Germinal center (tissue), 1 donor: ENCODE data around the gene NABP2.
A peak's percentile ranks its signal among the peaks of the same experiment; 100 is the strongest.
"Not testable (repeated sequence)": the region's sequence is repeated elsewhere in the genome, so short reads cannot be mapped to it uniquely, and the experiment has no call there.

Experiments
- DNase-seq: peaks from one replicate; pipeline ENCODE4 v3.0.0; 2012; ENCODE audit warnings: mixed read lengths, low spot score

Gene NABP2

DNA sequence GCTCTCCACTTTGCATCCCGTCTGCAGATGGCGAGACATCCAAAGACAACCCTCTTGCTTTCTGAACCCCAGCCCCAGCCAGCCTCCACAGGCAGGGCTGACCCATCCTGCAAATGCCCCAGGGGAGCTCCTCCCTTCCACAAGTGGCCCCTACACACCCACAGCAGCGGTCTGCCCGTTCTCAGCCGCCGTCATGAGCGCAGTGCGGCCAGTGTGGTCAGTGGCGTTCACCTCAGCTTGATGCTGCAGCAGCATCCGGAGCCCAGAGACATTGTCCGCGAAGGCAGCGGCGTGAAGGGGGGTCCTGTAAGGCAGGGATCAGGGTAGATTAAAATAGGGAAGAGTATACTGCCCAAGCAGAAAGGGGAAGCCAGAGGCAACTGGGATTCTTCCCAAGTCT lies 20.4 kb downstream of the NABP2 start:
- DNase-seq, result no peak

DNA sequence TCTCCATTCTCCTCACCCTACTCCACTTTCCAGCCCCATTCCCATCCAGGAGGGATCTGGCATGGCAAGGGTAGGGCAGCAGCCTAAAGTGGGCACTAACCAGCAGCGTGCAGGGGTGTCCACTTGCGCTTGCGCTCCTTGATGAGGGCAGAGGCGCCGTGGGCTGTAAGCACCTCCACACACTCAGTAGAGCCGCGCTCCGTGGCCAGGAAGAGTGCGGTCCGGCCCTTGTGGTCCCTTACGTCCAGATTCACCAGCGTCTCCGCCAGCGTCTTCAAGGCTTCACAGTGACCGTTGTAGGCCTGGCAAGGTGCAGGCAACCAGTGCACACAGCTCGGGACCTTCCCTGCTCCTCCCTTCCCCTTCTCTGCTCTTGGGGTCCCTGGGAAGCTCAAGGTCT lies 23.8 kb downstream of the NABP2 start:
- no peak for DNase-seq

DNA sequence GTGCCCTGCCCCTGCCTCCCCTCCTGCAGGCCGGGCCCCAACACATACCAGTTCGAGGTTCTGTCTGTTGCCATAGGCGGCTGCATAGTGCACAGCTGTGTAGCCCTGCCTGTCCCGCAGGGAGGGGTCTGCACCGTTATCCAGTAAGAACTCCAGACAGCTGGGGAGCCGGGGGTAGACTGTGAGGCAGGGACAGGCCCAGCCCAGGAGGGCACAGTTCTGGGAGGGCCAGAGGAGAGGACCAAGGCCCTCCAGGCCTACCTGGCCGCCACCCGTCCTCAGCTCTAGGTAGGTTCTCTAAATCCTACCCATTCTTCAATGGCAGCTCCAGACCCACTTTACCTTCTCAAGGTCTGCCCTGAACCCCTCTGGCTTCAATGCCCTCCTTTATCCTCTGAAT lies 24.6 kb downstream of the NABP2 start:
- no peak for DNase-seq

DNA sequence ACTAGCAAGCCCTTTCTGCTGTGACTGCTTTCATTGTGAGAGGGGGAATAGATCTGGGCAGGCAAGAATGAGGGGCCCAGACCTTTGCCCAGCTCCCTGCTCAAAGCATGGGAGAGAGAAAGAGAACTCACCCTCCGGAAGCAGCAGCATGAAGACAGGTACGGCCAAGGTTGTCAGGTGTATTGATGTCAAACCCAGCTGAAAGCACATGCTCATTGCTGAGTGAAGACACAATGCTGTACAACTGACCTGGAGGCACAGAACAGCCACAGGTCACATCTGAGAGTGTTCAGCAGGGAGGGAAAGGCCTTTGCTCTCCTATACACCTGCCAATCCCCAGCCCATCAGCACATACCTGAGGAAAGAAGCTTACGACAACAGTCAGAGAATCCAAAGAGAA lies 28.5 kb downstream of the NABP2 start:
- DNase-seq, result no peak

DNA sequence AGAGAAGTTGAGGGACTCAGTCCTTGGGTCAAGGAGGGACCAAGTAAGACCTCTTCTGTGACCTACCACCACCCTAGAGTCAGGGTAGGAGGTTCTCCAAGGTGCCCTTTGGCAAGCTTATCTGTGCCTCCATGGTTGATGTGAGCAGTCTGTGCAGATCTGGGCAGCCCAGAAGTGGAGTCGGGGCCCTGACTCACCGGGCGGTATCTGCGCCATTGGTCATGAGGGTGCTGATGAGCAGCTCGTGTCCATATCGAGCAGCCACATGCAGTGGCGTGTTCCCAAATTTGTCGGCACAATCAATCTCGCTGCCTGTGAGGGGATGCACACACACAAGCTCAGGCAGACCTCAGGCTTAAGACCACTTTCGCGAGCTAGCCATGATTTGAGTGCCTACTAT lies 28.9 kb downstream of the NABP2 start:
- DNase-seq, result no peak

DNA sequence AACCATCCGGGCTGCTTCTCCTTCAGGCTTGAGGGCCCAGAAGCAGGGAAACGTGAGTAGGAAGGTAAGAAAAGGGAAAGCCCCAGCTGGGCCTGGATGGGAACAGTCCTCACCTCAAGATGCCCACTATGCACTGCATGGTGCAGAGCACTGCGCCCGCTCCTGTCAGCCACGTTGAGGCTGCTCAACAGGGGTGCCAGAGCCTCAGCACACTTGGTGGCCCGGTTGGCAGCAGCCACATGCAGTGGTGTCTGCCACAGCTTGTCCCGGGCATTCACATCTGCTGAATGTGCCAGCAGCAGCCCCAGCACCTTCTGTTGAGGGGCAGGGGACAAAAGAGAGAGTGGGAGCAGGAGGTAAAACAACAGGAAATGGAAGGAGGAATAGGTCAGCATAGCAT lies 31.5 kb downstream of the NABP2 start:
- DNase-seq, result no peak

DNA sequence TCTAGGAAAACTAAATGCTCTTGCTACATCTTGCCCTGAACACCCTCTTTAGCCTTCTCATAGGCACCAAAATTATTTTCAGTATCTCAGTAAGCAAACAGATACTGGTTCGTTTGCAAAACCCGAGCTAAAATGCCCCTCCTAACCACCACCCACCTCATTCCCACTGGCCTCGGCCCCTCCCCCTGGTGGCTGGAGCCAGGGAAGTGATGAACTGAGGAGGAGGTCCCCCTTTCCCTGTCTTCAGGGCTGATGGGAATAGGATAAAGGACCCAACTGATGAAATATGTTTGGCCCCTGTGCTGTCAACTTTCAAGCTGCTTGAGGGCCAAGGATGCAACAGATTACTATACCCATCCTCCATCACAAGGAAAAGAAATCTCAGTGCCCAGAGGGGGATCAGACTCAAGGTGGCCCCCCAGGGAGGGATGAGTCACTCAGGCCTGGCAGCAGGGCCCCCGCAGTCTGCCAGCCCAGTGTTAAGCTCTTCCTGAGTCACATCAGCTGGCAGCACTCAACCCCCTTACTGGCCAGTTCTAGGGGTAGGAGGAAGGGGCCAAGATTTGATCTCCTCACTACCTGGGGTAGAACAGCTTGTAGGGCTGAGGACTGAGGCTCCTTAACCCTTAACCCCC lies 32.3 kb downstream of the NABP2 start:
- no peak for DNase-seq

DNA sequence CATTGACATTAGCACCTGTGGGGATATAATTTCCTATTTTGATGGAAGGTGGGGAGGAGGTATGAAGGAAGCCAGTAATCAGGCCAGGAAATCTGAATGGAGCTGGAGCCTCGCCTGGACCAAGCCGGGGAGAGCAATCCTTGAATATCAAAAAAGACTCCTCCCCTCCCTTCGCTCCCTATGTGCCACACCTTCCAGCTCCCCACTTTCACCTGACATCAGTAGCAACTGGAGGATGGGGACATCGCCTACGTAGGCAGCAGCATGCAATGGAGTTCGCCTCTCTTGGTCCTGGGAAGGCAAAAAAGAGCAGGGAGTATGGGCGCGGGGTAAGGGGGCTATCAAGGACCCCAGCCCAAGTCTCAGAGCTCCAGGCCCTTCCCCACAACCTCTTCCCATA lies 32.9 kb downstream of the NABP2 start:
- DNase-seq, result no peak

DNA sequence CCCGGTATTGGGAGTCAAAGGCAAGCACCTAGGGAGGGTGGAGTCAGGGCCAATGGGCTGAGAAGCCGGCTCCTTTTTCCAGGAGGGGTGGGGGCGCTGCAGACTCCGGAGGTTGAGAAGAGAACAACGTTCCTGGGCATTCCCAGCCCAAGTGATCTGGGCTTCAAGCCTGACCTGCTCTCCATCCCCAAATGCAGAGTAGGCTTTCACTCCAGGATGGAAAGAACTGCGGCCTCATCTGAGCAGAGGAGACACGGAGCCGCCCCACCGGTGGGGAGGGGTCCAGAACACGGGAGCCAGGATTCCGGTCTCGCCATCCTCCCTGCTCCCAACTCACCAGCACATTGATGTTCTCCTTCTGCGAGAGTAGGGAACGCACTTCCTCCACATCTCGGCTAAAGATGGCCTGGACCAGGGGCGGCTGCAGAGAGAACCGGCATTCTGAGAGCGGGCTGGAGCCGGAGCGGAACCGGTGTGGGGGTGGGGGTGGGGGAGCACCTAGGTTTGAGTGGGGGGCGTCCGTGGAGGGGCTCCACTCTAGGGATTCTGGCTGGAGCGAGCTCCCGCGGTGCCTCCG lies 33.4 kb downstream of the NABP2 start:
- no peak for DNase-seq

DNA sequence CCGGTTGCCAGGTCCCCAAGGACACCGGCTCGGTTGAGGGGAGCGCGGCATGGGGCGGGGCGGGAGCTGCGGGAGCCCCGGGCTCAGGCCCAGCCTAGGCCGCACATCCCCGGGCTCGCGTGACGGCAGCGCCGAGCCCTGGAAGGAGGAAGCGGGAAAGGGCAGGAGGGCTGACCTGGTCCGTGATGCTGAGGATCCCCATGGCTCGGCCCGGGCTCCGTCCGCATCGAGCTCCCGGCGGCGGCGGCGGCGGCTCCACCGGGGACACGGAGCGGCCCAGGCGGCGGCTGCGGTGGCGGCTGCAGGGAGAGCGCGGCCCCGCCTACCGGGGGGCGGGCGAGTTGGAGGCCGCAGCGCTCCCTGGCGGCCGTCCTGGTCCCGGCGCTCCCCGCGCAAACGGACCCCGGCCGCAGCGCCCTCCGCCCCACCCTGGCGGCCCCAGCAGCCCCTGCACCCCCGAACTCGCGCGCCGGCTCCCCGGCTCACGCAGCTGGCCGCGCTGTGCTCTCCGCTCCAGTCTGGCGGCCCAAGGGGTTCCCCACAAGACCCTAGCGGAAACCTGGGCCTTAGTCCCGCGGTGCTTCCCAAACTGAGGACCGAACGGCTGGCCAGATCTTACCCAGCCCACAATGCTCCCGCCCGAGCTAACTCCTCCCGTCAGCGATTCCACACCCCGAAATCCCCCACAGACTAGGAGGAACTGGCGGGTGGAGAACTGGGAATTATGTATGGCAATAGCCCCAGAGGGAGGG lies 34.1 kb downstream of the NABP2 start, which contains the start of gene ANKRD52:
Gene ANKRD52, minus strand, starts transcription at position 317 of the 752 bp plus-strand sequence. Its CDS starts 115 bp downstream, at position 202.
- peak; percentile 94 for DNase-seq

DNA sequence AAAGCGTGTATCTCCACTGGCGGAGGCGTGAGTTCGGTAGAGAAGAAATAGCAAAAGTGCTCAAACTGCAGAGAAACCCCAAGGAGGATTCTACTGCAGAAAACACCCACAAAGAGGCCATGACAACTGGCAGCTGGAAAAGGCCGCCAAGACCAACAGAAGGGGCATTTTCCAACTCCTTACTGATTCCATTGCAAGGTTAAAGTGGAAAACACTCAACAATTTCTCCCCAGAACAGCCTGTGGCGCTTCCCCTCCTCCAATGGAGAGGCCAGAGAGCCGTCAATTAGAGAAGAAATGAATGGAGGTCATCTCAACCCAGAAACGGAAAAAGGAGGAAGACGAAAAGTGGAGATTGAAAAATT lies 34.7 kb downstream of the NABP2 start:
- DNase-seq, result no peak

DNA sequence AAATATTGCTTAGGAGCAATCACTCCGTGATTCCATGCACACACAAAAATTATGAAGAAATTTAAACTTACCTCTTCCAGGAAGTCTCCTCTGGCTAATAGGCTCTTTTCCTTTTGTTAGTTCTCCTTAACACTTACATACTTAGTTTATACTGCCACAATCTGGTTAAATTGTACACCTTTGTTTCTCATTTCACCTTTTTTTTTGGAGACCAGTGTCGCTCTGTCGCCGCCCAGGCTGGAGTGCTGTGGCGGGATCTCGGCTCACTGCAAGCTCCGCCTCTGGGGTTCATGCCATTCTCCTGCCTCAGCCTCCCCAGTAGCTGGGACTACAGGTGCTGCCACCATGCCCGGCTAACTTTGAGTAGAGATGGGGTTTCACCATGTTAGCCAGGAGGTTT lies 36.2 kb downstream of the NABP2 start:
- no peak for DNase-seq

DNA sequence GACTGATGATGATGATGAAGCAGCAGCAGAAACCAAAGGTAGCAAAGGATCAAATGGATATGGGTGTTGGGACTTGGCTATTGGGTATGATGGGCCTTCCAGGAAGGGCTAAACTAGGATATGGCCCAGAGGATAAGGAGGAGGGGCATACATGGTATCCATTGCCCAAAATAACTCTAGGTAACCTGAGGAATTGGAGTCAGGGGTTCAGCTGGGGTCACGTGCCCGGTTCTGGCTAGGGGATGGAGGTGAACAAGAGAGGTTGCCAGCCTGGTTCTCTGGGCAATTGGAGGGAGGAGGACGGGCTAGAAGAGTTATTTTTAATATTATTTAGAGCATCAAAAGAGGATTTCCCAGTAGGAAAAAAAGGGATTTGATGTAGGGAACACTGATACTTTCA lies 36.8 kb downstream of the NABP2 start:
- DNase-seq, result no peak

DNA sequence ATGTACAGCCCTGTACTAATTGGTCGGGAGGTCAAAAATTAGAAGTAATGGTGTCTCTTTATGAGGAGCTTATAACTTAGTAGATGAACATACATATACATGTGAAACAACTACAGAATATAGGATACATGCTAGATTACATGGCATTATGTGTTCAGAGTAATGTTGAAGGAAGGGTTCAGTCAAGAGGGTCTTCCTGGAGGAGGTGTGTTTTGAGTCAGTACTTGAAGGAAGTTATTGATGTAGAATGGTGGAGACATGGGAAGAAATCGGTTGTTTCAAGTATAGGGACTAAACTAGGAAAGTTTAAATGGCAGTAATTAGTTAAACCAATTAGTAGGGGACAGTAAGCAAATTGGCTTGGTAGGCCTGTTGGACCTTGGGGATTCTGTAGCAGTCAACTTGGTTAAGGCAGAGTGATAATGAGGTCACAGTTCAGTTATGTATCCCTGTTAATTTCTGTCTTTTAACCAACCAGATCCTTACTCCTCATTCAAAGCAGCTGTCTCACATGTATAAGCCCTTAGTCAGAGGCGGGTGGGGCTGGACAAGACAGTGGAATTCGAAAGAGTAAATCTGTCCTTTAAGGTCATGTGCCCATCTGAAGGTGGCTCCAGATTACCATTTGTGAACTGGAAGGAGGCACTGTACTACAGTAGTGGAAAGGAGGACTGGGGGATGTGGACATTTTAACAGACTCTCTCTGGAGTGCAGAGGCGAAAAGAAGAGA lies 37.5 kb downstream of the NABP2 start:
- DNase-seq, result no peak

DNA sequence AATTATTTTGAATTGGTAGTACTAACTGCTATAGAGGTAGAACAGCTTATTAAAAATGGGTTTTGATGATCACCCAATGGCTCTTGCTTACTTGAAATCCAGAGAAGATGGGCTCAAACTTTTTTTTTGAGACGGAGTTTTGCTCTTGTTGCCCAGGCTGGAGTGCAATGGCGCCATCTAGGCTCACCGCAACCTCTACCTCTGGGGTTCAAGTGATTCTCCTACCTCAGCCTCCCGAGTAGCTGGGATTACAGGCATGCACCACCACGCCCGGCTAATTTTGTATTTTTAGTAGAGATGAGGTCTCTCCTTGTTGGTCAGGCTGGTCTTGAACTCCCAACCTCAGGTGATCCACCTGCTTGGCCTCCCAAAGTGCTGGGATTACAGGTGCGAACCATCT lies 38.8 kb downstream of the NABP2 start:
- DNase-seq, result not testable (repeated sequence)

DNA sequence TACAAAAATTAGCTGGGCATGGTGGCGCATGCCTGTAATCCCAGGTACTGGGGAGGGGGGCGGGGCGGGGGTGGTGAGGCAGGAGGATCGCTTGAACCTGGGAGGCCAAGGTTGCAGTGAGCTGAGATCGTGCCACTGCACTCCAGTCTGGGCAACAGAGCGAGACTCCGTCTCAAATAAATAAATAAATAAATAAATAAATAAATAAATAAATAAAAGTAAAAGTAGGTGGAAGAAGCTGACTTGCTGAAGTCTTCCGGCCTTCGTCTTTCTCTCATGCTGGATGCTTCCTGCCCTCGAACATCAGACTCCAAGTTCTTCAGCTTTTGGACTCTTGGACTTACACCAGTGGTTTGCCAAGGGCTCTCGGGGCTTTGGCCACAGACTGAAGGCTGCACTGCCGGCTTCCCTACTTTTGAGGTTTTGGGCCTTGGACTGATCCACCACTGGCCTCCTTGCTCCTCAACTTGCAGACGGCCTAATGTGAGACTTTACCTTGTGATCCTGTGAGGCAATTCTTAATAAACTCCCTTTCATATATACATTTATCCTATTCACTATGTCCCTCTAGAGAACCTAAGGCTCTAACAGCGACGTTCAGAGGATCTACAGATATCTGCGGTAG lies 42.0 kb downstream of the NABP2 start:
- DNase-seq, result not testable (repeated sequence)

DNA sequence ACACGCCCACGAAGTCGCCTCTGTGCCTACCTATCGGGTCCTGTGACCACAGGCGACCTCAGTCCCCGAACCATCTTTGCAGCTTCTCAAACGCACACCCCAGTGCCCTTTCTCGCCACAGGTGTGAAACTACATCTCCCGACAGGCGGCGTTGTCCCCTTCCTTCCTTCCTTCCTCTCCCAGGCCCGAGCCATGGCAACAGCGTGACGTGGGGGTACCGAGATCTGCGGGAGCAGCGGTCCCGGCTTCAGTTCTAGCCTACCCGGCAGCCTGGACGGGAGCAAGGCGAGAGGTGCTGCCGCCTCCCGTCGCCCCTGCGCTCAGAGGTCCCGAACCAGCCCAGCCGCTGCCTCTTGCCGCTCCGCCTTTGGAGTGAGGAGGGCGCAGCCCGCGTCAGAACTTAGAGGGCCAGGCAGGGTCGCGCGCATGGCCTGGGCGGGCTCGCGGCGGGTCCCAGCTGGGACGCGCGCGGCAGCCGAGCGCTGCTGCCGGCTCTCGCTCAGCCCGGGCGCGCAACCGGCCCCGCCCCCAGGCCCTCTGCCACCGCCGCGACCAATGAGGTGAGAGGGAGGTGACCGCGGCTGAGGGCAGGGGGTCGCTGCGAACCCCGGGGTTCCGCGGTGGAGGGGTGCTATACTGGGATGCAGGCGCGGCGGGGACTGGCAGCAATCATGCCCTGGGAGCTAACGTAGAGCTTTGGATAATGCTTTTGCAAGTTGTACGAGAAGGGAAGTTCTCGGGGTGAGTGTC lies 42.7 kb downstream of the NABP2 start, which contains the start of gene COQ10A:
Gene COQ10A, plus strand, starts transcription at position 250 of the 750 bp plus-strand sequence. Its CDS starts 177 bp downstream, at position 427.
- DNase-seq, result peak; percentile 97

DNA sequence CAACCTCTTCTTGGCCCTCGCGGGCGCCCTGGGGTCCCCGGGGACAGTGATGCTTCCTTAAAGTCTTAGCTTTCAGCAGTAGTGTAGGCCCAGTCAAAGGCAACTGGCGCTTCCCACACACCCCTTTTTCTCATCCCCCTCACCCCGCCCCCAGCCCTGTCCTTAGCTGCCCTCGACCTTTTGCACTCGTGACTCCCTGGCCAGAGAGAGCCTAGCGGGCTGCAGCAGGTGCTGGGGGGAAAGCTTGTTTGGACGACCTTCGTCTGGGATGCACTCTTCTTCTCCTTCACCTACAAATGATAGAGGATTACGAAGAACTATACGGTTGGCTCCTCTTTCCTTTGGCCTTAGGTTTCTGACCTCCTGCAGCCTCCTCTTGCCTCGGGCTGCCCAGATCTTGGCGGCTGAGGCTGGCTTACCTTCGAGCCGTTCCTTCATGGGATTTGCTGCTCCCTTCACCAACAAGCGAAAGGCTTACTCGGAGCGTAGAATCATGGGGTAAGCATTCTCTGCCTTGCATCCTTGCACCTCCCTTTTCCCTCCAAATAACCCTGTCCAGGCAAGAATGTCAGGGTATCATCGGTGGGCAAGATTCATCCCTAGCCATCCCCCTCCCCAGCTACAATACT lies 43.4 kb downstream of the NABP2 start:
- DNase-seq, result no peak

DNA sequence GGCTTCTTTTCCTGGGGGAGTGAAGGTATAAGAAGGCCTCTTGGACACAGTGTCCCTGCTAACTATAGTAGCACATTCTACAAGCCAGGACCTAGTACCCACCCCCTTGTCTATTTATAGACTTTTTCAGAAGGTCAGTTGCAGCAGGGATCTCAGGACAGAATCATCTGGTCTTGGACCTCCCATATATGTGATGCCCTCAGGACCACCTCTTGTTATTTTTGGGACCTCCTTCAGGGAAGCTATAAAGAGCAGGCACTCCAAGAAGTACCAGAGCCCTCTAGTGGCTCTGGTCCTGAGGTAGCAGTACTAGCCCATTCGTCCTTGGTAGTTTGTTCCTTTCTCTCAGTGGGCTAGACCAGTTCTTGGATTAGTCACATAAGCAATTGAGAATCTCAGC lies 46.9 kb downstream of the NABP2 start:
- peak; percentile 26 for DNase-seq

DNA sequence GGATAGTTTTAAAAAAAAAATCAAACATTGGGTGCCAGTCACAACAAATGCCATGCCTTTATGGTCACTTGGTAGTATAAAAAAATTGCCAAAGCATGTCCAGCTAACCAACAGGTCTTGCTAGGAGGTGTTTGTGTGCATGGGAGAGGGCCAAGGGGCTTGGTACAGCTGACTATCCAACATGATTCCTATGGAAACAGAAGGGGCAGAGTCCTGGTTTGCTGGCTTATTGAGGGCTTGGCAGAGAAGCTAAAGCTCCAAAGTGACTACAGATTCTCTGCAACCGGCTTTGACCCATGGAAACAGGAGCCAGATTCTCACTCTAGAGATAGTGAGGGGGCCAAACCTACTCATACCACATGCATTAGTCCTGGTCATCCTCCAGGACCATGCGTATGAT lies 48.3 kb downstream of the NABP2 start:
- not testable (repeated sequence) for DNase-seq

DNA sequence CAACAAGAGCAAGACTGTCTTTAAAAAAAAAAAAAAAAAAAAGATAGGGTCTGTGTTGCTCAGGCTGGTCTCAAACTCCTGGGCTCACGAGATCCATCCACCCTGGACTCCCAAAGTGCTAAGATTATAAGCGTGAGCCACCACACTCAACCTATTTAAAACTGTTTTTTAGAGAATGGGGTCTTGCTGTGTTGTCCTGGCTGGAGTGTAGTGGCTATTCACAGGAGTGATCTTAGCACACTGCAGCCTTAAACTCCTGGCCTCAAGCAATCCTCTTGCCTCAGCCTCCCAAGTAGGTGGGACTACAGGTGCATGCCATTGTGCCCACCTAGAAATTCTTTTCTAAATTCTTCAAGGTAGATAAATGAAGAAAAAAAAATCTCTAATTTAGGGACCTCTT lies 50.2 kb downstream of the NABP2 start:
- no peak for DNase-seq
